Measurements from ENCODE around the gene REN. TPM values are rescaled to one million over a fixed set of nuclear protein-coding genes. Genes with fewer than 3 reads are reported as not detected.

REN gene
- total and polyA plus RNA-seq, 2 donors from 2014 or later = 32.4 to 1,159 TPM

DNA sequence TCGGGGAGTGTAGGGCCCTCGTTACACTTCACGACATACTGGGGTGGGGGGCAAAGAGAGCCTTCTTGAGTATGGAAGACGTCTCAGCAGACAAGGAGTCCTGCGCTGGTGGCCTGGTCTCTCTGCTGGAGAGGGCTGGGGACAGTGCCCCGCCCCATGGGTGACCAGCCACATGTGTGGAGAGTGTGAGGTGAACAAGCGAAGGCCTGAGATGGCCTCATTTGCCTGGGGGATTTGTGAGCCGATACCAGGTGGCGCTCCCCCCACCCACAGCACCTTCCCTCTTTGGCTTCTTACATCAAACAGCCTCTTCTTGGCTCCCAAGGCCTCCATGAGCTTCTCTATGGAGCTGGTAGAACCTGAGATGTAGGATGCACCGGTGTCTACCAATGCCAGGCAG, 10.3 kb downstream of the REN start:
- intact Hi-C loops (cut with DNase I) = no loop called here
- peak in 1 of 5 donors; percentile 43 for DNase-seq

DNA sequence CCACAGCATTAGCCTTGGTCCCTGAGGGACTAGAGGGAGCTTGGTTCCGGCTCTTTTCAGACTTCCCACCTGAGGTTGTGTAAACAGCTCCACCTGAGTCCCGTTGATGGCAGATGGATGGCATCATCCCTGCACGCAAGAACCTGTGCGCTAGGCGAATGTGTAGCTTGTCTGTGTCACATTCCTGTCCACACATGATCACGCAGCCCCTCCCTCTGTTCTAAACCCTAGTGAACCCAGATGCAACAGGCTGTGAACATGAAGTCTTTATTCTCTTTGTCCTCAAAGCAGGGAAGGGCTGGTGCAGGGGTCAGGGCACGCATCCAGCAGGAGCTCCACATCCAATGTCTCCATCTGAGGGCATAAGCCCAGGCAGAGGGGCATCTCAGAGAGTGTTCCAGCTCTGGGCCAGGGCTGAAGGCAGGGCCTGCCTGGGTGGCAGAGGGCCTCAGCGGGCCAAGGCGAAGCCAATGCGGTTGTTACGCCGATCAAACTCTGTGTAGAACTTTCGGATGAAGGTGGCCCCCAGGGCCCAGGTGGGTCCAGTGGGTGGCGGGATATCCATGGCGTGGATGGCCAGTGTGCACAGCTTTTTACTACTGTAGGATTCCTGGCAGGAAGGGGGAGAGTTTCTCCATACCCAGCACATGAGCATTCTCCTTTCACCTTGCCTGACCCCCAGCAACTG, 11.4 kb downstream of the REN start:
- no peak for TF ChIP-seq CTCF (IDR thresholded peaks at IDR 0.05; ENCODE audit: borderline replicate concordance, extremely low read depth, insufficient read depth)
- Histone ChIP-seq H3K27ac (ENCODE audit: low read depth in 2 of 2, low read length in 2 of 2) (no peak overlapping the region), H3K9ac (ENCODE audit: low read length in 3 of 3) (no peak overlapping the region), H3K4me1 (ENCODE audit: control insufficient read depth in 2 of 3, insufficient read depth in 2 of 3, low read depth in 1 of 3, low read length in 3 of 3) (peaks cover 0 to 8% (median 0%) of the 10 kb centered on the region in 3 donors), H3K4me3 (ENCODE audit: low read length in 3 of 3) (no peak overlapping the region), H3K9me3 (ENCODE audit: control insufficient read depth in 2 of 3, insufficient read depth in 1 of 3, low read length in 3 of 3) (no peaks in the 10 kb centered on the region), H3K36me3 (ENCODE audit: control insufficient read depth in 2 of 3, insufficient read depth in 3 of 3, low read length in 3 of 3) (no peaks in the 10 kb centered on the region), H3K27me3 (ENCODE audit: control insufficient read depth, insufficient read depth, low read length) (no peaks in the 10 kb centered on the region)
- FAIRE-seq (no peak), DNase-seq (peak in 1 of 5 donors; percentile 43)
- intact Hi-C loops (cut with DNase I) = no loop called here

More for the DNA sequence above, 10.3 kb downstream of the REN start:
- TF ChIP-seq CTCF (IDR thresholded peaks at IDR 0.05; ENCODE audit: borderline replicate concordance, extremely low read depth, insufficient read depth) = no peak
- no peak for FAIRE-seq
- no peak overlapping the region for H3K4me3 ChIP-seq (ENCODE audit: low read length in 3 of 3)
- H3K27ac ChIP-seq (ENCODE audit: low read depth in 2 of 2, low read length in 2 of 2) = no peak overlapping the region
- no peaks in the 10 kb centered on the region for H3K27me3 ChIP-seq (ENCODE audit: control insufficient read depth, insufficient read depth, low read length)
- peaks cover 0 to 5% (median 0%) of the 10 kb centered on the region in 3 donors for H3K4me1 ChIP-seq (ENCODE audit: control insufficient read depth in 2 of 3, insufficient read depth in 2 of 3, low read depth in 1 of 3, low read length in 3 of 3)
- H3K9ac ChIP-seq (ENCODE audit: low read length in 3 of 3) = no peak overlapping the region
- H3K36me3 ChIP-seq (ENCODE audit: control insufficient read depth in 2 of 3, insufficient read depth in 3 of 3, low read length in 3 of 3) = no peaks in the 10 kb centered on the region
- H3K9me3 ChIP-seq (ENCODE audit: control insufficient read depth in 2 of 3, insufficient read depth in 1 of 3, low read length in 3 of 3) = no peaks in the 10 kb centered on the region

- DNase-seq (peak in 1 of 5 donors; percentile 28), FAIRE-seq (no peak)
- H3K9me3 ChIP-seq (ENCODE audit: control insufficient read depth in 2 of 3, insufficient read depth in 1 of 3, low read length in 3 of 3) = no peaks in the 10 kb centered on the region
- no peaks in the 10 kb centered on the region for H3K27me3 ChIP-seq (ENCODE audit: control insufficient read depth, insufficient read depth, low read length)
- H3K4me1 ChIP-seq (ENCODE audit: control insufficient read depth in 2 of 3, insufficient read depth in 2 of 3, low read depth in 1 of 3, low read length in 3 of 3) = peaks cover 0 to 8% (median 0%) of the 10 kb centered on the region in 3 donors
- no peak overlapping the region for H3K4me3 ChIP-seq (ENCODE audit: low read length in 3 of 3)
- intact Hi-C loops (cut with DNase I) = no loop called here
- no peak for TF ChIP-seq CTCF (IDR thresholded peaks at IDR 0.05; ENCODE audit: borderline replicate concordance, extremely low read depth, insufficient read depth)
- H3K27ac ChIP-seq (ENCODE audit: low read depth in 2 of 2, low read length in 2 of 2) = no peak overlapping the region
- peaks cover 0 to 3% (median 2%) of the 10 kb centered on the region in 3 donors for H3K36me3 ChIP-seq (ENCODE audit: control insufficient read depth in 2 of 3, insufficient read depth in 3 of 3, low read length in 3 of 3)
- no peak overlapping the region for H3K9ac ChIP-seq (ENCODE audit: low read length in 3 of 3)
These were observed 12.5 kb downstream of the REN start for GRCh38 chr1:204153667-204154066.

All from kidney (tissue), 14 donors.